COLO829 (cell line): Measurements from ENCODE around the gene ZBTB7C.
"Not testable (repeated sequence)": the region's sequence is repeated elsewhere in the genome, so short reads cannot be mapped to it uniquely, and the experiment has no call there.

Experiments used
- DNase-seq: peaks from one replicate; pipeline ENCODE4 v3.0.0; 2012; ENCODE audit warnings: low spot score

Gene ZBTB7C

GRCh38 chr18:48295586-48296311 lies 113.4 kb downstream of the ZBTB7C start:
- no peak for DNase-seq

GRCh38 chr18:48294899-48295585 lies 114.1 kb downstream of the ZBTB7C start:
- DNase-seq, result no peak

GRCh38 chr18:48293954-48294898 lies 115.0 kb downstream of the ZBTB7C start:
- DNase-seq, result no peak

GRCh38 chr18:48292782-48293424 lies 116.3 kb downstream of the ZBTB7C start:
- DNase-seq, result no peak

GRCh38 chr18:48292229-48292628 lies 117.0 kb downstream of the ZBTB7C start:
- no peak for DNase-seq

GRCh38 chr18:48290162-48290926 lies 118.8 kb downstream of the ZBTB7C start:
- peak; percentile 71 for DNase-seq

- DNase-seq, result no peak
These were observed 124.4 kb downstream of the ZBTB7C start for GRCh38 chr18:48284743-48285142.

GRCh38 chr18:48284011-48284410 lies 125.2 kb downstream of the ZBTB7C start:
- not testable (repeated sequence) for DNase-seq

- DNase-seq, result not testable (repeated sequence)
These were observed 127.7 kb downstream of the ZBTB7C start for GRCh38 chr18:48281460-48281859.

GRCh38 chr18:48279312-48279711 lies 129.9 kb downstream of the ZBTB7C start:
- no peak for DNase-seq

- DNase-seq, result no peak
These were observed 131.1 kb downstream of the ZBTB7C start for GRCh38 chr18:48278081-48278480.

- no peak for DNase-seq
These were observed 134.9 kb downstream of the ZBTB7C start for GRCh38 chr18:48274301-48274700.

GRCh38 chr18:48270929-48271328 lies 138.3 kb downstream of the ZBTB7C start:
- no peak for DNase-seq

GRCh38 chr18:48265328-48265727 lies 143.9 kb downstream of the ZBTB7C start:
- no peak for DNase-seq

GRCh38 chr18:48263914-48264902 lies 145.0 kb downstream of the ZBTB7C start:
- DNase-seq, result peak; percentile 15

GRCh38 chr18:48263192-48263853 lies 145.9 kb downstream of the ZBTB7C start:
- DNase-seq, result no peak

GRCh38 chr18:48260237-48260636 lies 148.9 kb downstream of the ZBTB7C start:
- DNase-seq, result no peak

GRCh38 chr18:48256848-48257247 lies 152.3 kb downstream of the ZBTB7C start:
- no peak for DNase-seq

- DNase-seq, result no peak
These were observed 155.0 kb downstream of the ZBTB7C start for GRCh38 chr18:48254077-48254602.
